HG02840 (cell line): ENCODE data around the gene CCDC141.

Source experiments
- ATAC-seq: cut with Tn5 transposase; IDR thresholded peaks from one replicate; pipeline ENCODE4 v1.9.1; 2021; ENCODE audit warnings: mild to moderate bottlenecking, moderate library complexity, moderate number of reproducible peaks; ENCODE audit not compliant: unreplicated experiment, low FRiP score

CCDC141 gene

DNA sequence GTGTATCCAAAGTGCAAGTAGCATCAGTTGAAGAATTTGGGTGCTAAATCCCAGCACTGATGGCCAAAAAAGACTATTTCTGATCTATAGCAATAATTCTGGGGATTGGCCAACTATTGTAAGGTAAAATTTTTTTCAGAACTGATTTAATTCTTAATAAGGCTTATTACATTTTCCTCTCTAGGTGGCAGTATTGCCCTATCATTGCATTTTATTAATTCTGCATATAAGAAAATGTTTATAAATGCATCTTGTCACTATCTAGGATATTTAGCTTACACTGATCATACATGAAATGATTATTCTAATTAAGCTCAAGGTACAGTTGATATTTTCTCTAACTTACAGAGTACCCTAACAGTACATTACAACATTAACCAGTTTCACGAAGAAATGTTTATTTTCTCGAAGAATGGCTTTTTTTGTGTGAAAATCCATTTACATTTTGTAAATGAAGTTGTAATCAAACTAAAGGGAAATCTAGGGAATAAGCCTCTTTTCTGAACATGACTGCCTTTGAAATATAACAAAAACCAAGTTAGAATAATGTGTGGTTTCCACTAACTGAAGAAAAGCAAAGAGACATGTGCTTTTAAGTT, 253.8 kb downstream of the CCDC141 start:
- ATAC-seq = no peak

DNA sequence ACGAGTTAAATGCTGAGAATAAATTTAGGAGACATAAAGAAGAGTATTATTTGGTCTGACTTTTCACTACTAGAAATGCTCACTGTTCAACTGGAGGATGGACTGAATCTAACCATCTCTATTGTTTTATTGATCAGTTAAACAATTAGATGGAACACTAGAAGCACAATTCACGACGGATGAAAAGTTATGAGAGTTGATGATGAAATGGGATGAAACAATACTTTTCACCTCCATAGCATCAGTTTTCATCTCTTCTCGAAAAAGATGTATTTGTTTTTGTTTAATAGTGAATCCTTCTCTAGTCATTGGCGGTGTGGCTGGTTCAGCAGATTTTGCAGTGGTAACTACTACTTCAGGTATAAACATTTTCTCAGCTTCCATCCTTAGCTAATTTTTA, 262.0 kb downstream of the CCDC141 start:
- ATAC-seq = no peak

DNA sequence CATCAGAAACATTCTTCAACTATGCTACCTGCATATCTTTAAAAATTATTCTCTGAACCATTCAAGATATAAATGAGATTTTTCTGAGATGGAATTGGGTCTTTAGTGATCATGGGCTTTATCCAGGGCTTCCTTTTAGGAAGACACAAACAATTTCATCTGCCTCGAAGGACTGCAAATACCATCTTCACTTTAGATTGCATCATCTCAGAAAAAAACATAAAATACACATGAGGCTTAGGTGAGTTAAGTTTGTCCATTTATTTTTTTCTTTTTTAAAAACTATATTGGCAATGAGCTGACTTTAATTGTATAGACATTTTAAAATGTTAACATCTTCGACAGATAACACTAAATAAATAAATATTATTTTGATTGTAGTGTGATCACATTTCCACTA, 262.8 kb downstream of the CCDC141 start:
- no peak for ATAC-seq

DNA sequence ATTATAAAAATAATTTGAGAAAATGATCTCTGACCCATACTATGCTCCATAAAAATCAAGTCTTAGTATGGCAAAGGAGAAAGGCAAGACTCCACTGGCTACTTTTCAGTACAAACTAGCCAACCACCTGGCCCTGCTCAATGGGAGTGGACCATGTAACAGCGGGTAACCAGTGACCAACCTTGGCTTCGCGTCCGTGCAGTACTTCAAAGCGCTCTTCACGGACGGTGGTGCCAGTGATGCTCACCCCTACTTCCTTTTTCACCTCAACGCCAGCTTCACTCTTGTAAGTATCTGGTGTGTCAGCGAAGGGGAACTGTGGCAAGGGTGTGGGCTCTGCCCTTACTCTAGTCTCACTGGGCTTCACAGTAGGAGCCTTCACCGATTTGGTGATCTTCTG, 266.0 kb downstream of the CCDC141 start:
- no peak for ATAC-seq

DNA sequence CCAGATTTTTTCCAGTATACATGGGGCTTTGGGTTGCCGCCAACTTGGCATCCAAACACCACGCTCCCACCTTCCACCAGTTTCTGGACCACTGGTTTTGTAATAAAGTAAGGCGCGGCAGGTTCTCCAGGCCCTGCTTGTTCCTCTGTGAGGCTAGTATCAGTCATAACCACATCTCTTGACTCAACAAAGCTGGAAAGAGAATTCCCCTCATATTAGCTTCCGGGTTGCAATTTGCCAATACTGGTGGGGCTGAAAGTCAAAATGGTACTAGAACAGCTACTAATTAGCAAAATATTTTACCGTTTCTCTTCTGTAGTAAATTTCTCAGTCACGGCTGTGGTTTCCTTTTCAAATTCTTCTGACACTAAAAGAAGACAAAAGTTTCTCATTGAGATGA, 267.7 kb downstream of the CCDC141 start:
- no peak for ATAC-seq
